Fibroblast of skin of right quadriceps (primary cell): ENCODE data around the gene DEPDC5.

Experiments
- DNase-seq: peaks from one replicate; pipeline ENCODE4 v3.0.0-alpha.2; 2013

DEPDC5 gene

GRCh38 chr22:31927562-31927961 lies 173.7 kb downstream of the DEPDC5 start:
- DNase-seq = no peak

DNA sequence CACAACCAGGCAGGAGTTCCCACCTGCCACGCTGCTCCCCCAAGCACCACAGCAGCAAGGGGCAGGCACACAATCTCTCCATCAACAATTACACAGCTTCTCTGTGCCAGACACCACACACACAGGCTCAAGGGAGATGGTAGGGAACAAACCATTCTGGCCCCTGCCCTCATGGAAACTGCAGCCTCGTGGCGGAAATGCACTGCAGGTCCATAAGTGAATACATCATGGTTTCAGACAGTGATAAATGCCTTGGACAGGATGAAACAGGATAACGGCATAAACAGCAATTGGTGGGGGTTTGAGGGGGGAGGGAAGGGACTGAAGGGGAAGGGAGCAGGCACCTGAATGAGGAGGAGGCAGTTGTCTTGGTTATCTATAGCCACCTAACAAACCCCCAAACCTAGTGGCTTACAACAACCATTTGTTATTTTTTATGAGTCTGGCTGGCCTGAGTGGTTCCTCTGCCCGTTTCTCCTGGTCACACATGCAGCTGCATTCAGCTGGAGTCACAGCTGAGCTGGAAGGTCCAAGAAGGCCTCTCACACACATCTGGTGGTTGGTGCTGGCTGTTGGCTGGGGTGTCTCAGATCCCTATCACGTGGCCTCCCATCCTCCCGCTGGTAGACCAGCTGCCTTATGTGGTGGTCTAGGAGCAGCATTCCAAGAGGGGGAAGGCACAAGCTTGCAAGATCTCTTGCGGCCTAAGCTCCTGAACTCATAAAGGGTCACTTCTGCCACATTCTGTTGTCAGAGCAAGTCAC lies 175.5 kb downstream of the DEPDC5 start:
- DNase-seq = peak; percentile 38

- no peak for DNase-seq
These were observed 179.0 kb downstream of the DEPDC5 start for GRCh38 chr22:31932863-31933262.

- no peak for DNase-seq
These were observed 179.6 kb downstream of the DEPDC5 start for GRCh38 chr22:31933406-31933805.

GRCh38 chr22:31933816-31934482 lies 180.1 kb downstream of the DEPDC5 start:
- no peak for DNase-seq

GRCh38 chr22:31935961-31936635 lies 182.3 kb downstream of the DEPDC5 start:
- no peak for DNase-seq

- no peak for DNase-seq
These were observed 183.5 kb downstream of the DEPDC5 start for GRCh38 chr22:31937341-31937740.

GRCh38 chr22:31938296-31938695 lies 184.5 kb downstream of the DEPDC5 start:
- DNase-seq = no peak

DNA sequence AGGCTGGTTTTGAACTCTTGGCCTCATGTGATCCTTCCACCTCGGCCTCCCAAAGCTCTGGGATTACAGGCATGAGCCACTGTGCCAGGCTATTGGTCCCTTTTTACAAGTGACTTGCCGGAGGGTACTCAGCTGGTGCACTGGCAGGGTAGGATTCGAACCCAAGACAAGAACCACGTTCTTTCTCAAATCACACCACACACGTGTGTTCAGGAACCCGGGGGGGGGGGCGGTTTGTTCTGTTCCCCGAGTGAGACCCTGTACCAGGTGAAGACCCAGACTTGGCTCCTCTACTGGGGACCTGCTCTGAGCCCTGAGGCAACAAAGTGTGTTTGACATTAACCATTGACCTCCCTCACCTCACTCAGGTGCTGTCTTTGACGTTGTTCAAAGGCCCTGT lies 186.7 kb downstream of the DEPDC5 start:
- no peak for DNase-seq

DNA sequence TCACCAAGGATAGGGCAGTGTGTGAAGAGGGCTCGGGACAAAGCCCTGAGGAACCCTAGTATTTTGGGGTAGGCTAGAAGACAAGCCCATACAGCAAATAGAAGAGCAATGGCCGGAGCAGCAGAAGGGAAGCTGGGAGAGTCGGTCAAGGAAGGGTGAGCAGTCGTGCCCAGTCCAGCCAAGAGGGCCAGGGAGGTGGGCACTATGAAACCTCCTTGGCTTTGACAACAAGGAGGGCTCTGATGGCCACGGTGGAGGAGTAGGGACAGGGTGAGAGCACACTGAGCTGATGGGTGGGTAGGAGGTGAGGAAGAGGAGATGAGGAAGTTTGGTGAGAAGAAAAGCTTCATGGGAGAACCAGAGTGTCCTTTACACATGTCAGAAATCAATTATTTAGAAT lies 188.3 kb downstream of the DEPDC5 start:
- DNase-seq = no peak

DNA sequence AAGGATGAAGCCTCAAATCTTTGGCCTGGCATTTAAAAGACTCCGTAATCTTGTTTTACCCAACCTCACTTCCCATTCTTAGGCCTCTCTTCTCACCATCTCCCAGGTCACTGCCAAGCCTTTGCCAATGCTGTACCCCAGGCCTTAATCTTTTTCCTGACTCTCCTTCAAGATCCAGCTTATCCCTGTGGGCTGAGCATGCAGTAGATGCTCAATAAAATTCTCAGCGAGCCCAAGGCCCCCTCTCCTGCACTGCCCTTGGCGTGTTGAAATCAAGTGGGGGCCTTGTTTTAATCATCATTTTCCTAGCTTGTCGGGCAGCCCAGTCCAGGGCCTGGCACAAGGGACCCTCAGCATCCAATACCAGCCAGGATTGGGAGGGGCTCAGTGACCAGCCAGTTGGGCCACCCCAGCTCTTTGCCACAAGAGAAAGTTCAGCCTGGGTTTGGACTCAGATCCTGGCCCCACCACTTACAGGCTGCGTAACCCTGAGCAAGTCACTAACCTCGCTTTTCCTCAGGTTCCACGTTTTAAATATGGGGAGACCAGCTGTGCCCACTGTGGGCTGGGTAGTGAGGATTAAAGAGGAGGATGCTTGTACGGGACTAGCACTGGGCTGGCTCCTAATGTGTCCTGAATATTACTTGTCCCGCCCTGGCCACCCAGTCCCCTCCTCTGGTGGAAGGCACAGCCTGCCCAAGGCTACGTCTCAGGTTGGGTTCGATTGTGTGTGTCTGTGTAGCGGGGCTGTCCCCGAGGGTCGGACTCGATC lies 189.6 kb downstream of the DEPDC5 start:
- no peak for DNase-seq

DNA sequence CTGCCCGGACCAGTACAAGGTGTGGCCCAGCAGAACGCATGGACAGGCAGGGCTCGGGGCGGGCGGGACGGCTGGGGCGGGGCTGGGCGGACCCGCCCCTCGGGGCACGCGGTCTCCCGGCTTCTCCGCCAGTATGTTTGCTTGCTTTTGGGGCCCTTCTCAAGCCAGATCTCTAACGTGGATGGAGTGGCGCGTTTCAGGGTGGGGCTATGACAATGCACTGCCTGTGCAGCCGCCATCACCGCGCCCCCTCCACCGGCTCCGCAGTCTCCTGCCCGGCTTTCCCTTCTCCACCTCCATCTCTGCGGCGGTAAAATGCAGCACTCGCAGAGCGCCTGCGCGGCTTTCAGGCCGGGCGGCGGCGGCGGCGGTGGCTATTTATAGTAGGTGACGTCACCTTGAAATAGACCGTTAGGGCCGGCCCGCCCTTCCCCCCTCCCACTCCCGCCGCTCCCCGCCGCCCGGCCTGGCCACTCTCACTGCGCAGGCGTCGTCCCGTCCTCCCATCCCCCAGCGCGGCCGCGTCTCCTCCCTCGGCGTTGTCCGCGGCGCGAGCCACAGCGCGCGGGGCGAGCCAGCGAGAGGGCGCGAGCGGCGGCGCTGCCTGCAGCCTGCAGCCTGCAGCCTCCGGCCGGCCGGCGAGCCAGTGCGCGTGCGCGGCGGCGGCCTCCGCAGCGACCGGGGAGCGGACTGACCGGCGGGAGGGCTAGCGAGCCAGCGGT lies 190.3 kb downstream of the DEPDC5 start, which contains the start of gene YWHAH:
YWHAH (plus strand) TSS at position 558 of the 722 bp plus-strand sequence. CDS start 199 bp downstream, outside the sequence.
- peak; percentile 93 for DNase-seq

GRCh38 chr22:31944700-31945442 lies 191.1 kb downstream of the DEPDC5 start:
- DNase-seq = peak; percentile 14

DNA sequence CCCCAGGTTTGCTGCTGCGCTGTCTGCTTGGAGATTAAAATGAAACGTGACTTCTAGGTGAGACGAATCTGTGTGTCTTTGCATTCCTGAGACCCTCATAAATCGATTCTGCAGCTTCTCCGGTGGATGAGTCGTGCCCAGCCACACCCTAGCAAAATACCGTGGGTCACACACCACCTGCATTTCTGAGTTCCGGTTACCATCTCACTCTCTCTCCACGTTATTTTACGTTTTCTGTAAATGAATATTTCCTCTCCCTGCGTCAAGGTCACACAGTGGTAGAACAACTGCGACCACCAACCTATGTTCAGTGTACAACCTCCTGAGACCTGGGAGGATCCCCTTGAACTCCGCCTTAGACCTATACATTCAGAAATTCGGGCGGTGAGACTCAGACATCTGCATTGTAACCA lies 191.6 kb downstream of the DEPDC5 start:
- DNase-seq = no peak

DNA sequence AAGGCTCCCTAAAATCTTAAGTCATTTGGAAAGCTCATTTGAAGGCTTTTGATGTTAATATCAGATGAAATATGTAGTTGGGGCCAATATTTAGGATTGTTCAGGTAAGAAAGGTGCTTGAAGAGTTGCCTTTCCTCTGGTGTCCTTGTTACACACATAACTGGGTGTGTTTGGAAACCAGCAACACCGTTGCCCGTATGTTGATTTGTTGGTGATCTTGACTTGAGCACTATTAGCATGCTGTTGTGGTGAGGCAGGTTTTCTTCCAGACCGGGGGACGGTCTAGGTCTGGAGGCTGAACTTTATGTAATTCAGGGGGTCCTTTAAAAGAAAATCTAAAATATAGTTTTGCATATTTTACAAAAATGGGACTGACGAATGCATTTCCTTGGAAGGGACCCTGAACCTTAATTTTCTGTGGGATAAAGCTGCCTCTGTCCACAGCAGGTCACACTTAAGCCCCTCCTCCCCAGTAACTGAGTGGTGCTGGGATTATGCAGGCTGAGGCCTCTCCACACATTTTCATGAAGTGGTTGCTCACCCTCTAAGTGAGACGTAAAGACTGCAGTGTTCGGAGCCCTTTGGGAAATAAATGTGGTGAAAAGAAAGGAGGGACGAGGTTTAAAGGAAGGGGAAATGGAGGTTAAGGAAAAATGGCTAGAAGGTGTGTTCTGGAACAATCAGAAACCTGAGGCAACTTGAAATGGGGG lies 192.3 kb downstream of the DEPDC5 start:
- DNase-seq = no peak

DNA sequence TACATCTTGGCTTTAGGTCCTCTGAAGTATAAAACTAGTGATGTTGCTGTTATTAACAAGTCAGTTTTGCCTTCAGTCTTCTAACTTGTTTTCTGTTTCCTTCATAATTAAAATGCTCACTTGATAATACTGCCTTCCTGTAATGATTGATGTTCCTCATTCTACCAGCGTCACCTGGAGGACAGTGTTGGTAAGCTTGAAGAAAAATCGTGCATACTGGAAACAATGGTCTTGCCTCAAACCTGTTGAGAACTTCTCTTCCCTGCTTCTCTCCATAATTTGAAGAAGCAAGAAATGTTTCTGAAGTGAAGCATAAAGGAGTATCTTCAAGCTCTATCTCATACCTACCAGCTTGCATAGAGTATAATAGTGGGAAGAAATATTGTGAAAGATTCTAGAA lies 193.5 kb downstream of the DEPDC5 start:
- no peak for DNase-seq

GRCh38 chr22:31948002-31948401 lies 194.2 kb downstream of the DEPDC5 start:
- no peak for DNase-seq

DNA sequence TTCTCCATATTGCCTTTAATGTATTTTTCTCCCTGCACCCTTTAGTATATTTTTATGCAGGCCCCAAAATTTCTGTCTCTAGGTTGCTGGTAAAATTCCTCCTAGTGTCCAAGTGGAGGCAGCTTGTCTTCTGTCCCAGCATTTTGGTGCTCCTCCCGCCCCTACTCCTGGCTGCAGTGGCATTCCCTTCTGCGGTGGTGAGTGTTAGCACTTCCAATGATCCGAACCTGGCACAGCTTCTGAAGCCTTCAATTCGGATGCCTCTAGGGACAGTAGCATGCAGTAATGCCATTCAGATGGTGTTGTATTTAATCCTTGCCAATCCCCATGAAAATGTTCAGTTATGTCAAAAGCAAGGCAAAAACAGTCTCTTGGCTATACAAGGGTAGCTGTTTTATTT lies 196.4 kb downstream of the DEPDC5 start:
- DNase-seq = peak; percentile 18

DNA sequence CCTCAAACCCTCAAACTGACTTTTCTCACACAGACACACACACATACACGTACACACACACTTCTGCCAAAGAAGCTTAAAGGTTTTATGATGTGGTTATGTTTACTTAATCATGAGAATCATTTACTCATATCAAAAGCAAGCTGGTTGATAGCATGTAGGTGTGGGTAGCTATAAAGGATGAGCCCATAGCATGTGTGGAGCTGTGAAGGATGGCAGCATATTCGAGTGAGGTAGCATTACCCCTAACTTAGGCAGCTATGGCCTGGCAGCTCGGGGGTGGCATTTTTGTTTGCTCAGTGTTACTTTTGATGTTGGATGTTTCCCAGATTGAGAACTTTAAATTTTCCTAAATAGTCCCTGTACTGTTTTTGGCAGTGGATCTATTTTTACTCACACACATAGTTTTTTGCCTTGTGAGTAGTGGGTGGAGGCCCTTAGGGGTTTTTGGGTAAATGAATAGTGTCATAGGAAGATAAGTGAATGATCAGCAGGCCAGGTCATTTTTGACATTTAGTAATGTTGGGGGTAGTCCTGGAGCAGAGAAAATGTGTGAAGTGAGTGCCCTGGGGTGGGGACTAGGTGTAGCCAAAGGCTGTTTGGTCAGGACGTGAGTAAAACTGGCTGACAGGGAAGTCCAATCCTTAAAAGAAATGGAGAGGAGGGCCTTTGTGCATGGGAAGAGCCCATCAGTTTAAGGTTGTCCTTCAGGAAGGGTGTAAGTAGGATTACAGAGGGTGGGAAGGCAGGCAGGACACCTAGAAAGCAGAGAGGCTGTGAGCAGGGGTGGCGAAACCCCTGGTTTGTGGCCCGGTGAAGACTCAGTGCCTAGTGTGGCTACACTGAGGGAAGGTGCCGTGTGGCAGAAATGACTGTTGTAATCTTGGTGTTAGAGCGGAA lies 197.6 kb downstream of the DEPDC5 start:
- no peak for DNase-seq

- peak; percentile 29 for DNase-seq
These were observed 198.2 kb downstream of the DEPDC5 start for GRCh38 chr22:31952094-31952401.
